GM13977 (cell line): ENCODE results near the gene HSF5.
"Not testable (repeated sequence)": the region's sequence is repeated elsewhere in the genome, so short reads cannot be mapped to it uniquely, and the experiment has no call there.

Experiments
- DNase-seq: peaks from one replicate; pipeline ENCODE4 v3.0.0; 2012; ENCODE audit warnings: low spot score
- CTCF ChIP-seq: IDR thresholded peaks from 2 replicates; pipeline ENCODE4 v1.5.1; 2012; ENCODE audit warnings: mild to moderate bottlenecking, control low read depth; ENCODE audit not compliant: insufficient read depth; ENCODE audit errors: extremely low read depth, missing control alignments
- in situ Hi-C: fragments of 300-500 bp; cut with MboI; formaldehyde crosslinking; loops from one replicate; pipeline ENCODE4 v1.12.0; 2022; ENCODE audit warnings: low sequenced_read_pairs, low pct_unique_long_range_greater_than_20kb, mixed read lengths, inconsistent platforms; ENCODE audit not compliant: unreplicated experiment

HSF5 gene

GRCh38 chr17:58488428-58488890 lies 251 bp upstream of the HSF5 start:
- no peak for DNase-seq
- no peak for TF ChIP-seq CTCF

GRCh38 chr17:58484600-58484999 lies 3.6 kb downstream of the HSF5 start:
- DNase-seq = no peak

More at GRCh38 chr17:58488428-58488890, 251 bp upstream of the HSF5 start:
- in situ Hi-C loops = no loop called here

GRCh38 chr17:58481798-58482197 lies 6.4 kb downstream of the HSF5 start:
- DNase-seq, in situ Hi-C loops: not testable (repeated sequence)

More at GRCh38 chr17:58484600-58484999, 3.6 kb downstream of the HSF5 start:
- in situ Hi-C loops = no loop called here
- TF ChIP-seq CTCF = no peak

GRCh38 chr17:58480090-58480489 lies 8.1 kb downstream of the HSF5 start:
- no peak for DNase-seq
- TF ChIP-seq CTCF = no peak
- in situ Hi-C loops = no loop called here

GRCh38 chr17:58476812-58477211 lies 11.4 kb downstream of the HSF5 start:
- in situ Hi-C loops = no loop called here
- DNase-seq = no peak
- no peak for TF ChIP-seq CTCF

- DNase-seq = no peak
- in situ Hi-C loops = no loop called here
- TF ChIP-seq CTCF = no peak
Measured at GRCh38 chr17:58475985-58476384, 12.2 kb downstream of the HSF5 start.

- in situ Hi-C loops = no loop called here
- no peak for TF ChIP-seq CTCF
- no peak for DNase-seq
Measured at GRCh38 chr17:58470356-58470755, 17.9 kb downstream of the HSF5 start.
